GM12878 (cell line): Measurements from ENCODE around the gene ANKAR. TPM values are rescaled to one million over a fixed set of nuclear protein-coding genes. Genes with fewer than 3 reads are reported as not detected.

Experiments used
- CHD1 ChIP-seq: IDR thresholded peaks from 2 replicates; pipeline ENCODE4 v1.6.1; 2012; ENCODE audit warnings: low read depth, low read length, improper control_type of control experiment
- KAT2A ChIP-seq: conservative IDR thresholded peaks from 2 replicates; pipeline ENCODE4 v1.6.1; 2011; ENCODE audit warnings: low read depth, low read length; ENCODE audit not compliant: control insufficient read depth
- NFYB ChIP-seq: IDR thresholded peaks from 2 replicates; pipeline ENCODE4 v1.6.1; 2011; ENCODE audit warnings: low read depth, mild to moderate bottlenecking, low read length, improper control_type of control experiment, moderate library complexity; ENCODE audit not compliant: insufficient read depth
- PAX8 ChIP-seq: fragments of 450-650 bp; IDR thresholded peaks from 2 replicates; pipeline ENCODE4 v1.6.1; 2017; ENCODE audit warnings: mild to moderate bottlenecking, moderate library complexity
- RUNX3 ChIP-seq: IDR thresholded peaks from 2 replicates; pipeline ENCODE4 v1.6.1; 2012; ENCODE audit warnings: low read length, inconsistent platforms
- SPI1 ChIP-seq: IDR thresholded peaks from 2 replicates; pipeline ENCODE4 v1.6.1; 2011; ENCODE audit warnings: low read depth, mild to moderate bottlenecking, low read length, moderate library complexity, borderline replicate concordance; ENCODE audit not compliant: insufficient read depth
- SREBF1 ChIP-seq: IDR thresholded peaks from 2 replicates; pipeline ENCODE4 v1.6.1; 2012; ENCODE audit warnings: mild to moderate bottlenecking, low read length
- polyA plus RNA-seq, 11 experiments: library from polyadenylated mRNA; depleted of rRNA in 4 of 11; unstranded in 6 of 11; stranded (reverse) in 5 of 11; fragments of >200 nt; fragmentation: Nextera tagmentation in 4 of 11; fragmentation: Illumina TruSeq in 1 of 11; extraction: Ambion mirVana in 4 of 11; extraction: Trizol in 1 of 11; gene quantifications; 1 replicate in 1 of 11; 2 replicates in 10 of 11; pipeline versions ENCODE4 v1.2.1 to v1.2.3, GENCODE V29; 2011 to 2016; ENCODE audit warnings: inconsistent platforms in 2 of 11, missing spikeins in 2 of 11, low read depth in 1 of 11
- total RNA-seq, 4 experiments: library from RNA; depleted of rRNA in 3 of 4; stranded (reverse); fragments of >200 nt in 3 of 4; fragmentation: Illumina TruSeq in 1 of 4; extraction: Trizol in 1 of 4; gene quantifications; 2 replicates each; pipeline versions ENCODE4 v1.2.1 to v1.2.3, GENCODE V29; 2013 to 2021
- TF ChIP-seq, protein P1 (sequence below): fragments of 450-650 bp; IDR thresholded peaks from 2 replicates; pipeline ENCODE4 v1.6.1; 2017; ENCODE audit warnings: low read depth, mild to moderate bottlenecking, moderate library complexity
- TF ChIP-seq, protein P2 (sequence below): fragments of 450-650 bp; IDR thresholded peaks from 2 replicates; pipeline ENCODE4 v1.6.1; 2017; ENCODE audit warnings: mild to moderate bottlenecking, moderate library complexity
- TF ChIP-seq, protein P3 (sequence below): IDR thresholded peaks from 2 replicates; pipeline ENCODE4 v1.6.1; 2011; ENCODE audit warnings: low read depth, low read length, improper control_type of control experiment, borderline replicate concordance
- TF ChIP-seq, protein P4 (sequence below): fragments of 450-650 bp; IDR thresholded peaks from 2 replicates; pipeline ENCODE4 v1.6.1; 2017; ENCODE audit warnings: antibody characterized with exemption, mild to moderate bottlenecking, moderate library complexity
- TF ChIP-seq, protein P5 (sequence below): fragments of 450-650 bp; IDR thresholded peaks from 2 replicates; pipeline ENCODE4 v1.6.1; 2018; ENCODE audit warnings: borderline replicate concordance, mild to moderate bottlenecking; ENCODE audit not compliant: partially characterized antibody
- TF ChIP-seq, protein P6 (sequence below): fragments of 450-650 bp; IDR thresholded peaks from 2 replicates; pipeline ENCODE4 v1.6.1; 2017; ENCODE audit warnings: mild to moderate bottlenecking, low read depth, inconsistent platforms; ENCODE audit not compliant: poor library complexity, severe bottlenecking

The ANKAR gene
- total and polyA plus RNA-seq, 10 of the 15 experiments (the other 5 are each of a cell fraction or from before 2014, with no cell fraction given) = 1.3 to 4.2 (median 2.7) TPM

DNA sequence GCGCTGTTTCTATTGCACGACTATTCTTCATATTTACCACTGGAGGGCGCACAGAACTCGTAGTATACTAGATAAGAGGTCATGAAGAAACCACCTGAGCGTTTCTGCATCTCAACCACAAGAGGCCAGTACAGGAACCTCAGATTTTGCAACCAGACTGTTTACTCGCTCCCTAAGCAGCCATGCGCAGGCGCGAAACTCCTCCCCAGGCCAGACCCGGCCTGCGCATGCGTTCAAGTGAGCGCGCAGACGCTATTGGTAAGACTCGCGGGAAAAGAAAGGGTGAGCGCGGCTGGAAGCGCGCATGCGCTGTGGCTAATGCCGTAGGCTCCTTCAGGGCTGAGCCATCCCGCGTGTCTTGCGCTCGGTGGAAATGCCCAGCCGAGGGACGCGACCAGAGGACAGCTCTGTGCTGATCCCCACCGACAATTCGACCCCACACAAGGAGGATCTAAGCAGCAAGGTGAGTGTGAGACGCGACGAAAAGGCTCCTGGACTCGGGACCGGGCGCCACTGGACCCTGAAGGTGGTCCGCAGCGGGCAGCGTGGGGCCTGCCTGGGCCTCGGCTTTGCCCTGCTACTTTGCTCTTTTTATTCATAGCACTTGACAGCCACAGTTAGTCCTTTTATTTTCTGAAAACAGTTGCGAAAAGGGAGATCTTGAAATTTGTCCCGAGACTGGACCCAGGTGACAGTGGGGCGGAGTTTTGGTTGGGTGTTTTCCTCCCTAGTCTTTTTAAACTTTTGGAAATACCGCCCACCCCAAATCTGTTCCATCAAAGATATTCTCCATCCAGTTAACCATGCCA lies 13.1 kb upstream of the ANKAR start, which contains the start of gene ASNSD1 (continued):
- TF ChIP-seq, protein P1, sequence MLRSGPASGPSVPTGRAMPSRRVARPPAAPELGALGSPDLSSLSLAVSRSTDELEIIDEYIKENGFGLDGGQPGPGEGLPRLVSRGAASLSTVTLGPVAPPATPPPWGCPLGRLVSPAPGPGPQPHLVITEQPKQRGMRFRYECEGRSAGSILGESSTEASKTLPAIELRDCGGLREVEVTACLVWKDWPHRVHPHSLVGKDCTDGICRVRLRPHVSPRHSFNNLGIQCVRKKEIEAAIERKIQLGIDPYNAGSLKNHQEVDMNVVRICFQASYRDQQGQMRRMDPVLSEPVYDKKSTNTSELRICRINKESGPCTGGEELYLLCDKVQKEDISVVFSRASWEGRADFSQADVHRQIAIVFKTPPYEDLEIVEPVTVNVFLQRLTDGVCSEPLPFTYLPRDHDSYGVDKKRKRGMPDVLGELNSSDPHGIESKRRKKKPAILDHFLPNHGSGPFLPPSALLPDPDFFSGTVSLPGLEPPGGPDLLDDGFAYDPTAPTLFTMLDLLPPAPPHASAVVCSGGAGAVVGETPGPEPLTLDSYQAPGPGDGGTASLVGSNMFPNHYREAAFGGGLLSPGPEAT = no peak
- TF ChIP-seq SREBF1 (no peak), RUNX3 (peak; percentile 90), NFYB (no peak), PAX8 (no peak), CHD1 (0 out of 2 replicates have a peak, but pooled peaks have one; percentile 60), KAT2A (no peak), SPI1 (no peak)
- TF ChIP-seq, protein P2, sequence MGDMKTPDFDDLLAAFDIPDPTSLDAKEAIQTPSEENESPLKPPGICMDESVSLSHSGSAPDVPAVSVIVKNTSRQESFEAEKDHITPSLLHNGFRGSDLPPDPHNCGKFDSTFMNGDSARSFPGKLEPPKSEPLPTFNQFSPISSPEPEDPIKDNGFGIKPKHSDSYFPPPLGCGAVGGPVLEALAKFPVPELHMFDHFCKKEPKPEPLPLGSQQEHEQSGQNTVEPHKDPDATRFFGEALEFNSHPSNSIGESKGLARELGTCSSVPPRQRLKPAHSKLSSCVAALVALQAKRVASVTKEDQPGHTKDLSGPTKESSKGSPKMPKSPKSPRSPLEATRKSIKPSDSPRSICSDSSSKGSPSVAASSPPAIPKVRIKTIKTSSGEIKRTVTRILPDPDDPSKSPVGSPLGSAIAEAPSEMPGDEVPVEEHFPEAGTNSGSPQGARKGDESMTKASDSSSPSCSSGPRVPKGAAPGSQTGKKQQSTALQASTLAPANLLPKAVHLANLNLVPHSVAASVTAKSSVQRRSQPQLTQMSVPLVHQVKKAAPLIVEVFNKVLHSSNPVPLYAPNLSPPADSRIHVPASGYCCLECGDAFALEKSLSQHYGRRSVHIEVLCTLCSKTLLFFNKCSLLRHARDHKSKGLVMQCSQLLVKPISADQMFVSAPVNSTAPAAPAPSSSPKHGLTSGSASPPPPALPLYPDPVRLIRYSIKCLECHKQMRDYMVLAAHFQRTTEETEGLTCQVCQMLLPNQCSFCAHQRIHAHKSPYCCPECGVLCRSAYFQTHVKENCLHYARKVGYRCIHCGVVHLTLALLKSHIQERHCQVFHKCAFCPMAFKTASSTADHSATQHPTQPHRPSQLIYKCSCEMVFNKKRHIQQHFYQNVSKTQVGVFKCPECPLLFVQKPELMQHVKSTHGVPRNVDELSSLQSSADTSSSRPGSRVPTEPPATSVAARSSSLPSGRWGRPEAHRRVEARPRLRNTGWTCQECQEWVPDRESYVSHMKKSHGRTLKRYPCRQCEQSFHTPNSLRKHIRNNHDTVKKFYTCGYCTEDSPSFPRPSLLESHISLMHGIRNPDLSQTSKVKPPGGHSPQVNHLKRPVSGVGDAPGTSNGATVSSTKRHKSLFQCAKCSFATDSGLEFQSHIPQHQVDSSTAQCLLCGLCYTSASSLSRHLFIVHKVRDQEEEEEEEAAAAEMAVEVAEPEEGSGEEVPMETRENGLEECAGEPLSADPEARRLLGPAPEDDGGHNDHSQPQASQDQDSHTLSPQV = peak; percentile 67
- TF ChIP-seq, protein P3, sequence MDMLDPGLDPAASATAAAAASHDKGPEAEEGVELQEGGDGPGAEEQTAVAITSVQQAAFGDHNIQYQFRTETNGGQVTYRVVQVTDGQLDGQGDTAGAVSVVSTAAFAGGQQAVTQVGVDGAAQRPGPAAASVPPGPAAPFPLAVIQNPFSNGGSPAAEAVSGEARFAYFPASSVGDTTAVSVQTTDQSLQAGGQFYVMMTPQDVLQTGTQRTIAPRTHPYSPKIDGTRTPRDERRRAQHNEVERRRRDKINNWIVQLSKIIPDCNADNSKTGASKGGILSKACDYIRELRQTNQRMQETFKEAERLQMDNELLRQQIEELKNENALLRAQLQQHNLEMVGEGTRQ = no peak
- TF ChIP-seq, protein P4, sequence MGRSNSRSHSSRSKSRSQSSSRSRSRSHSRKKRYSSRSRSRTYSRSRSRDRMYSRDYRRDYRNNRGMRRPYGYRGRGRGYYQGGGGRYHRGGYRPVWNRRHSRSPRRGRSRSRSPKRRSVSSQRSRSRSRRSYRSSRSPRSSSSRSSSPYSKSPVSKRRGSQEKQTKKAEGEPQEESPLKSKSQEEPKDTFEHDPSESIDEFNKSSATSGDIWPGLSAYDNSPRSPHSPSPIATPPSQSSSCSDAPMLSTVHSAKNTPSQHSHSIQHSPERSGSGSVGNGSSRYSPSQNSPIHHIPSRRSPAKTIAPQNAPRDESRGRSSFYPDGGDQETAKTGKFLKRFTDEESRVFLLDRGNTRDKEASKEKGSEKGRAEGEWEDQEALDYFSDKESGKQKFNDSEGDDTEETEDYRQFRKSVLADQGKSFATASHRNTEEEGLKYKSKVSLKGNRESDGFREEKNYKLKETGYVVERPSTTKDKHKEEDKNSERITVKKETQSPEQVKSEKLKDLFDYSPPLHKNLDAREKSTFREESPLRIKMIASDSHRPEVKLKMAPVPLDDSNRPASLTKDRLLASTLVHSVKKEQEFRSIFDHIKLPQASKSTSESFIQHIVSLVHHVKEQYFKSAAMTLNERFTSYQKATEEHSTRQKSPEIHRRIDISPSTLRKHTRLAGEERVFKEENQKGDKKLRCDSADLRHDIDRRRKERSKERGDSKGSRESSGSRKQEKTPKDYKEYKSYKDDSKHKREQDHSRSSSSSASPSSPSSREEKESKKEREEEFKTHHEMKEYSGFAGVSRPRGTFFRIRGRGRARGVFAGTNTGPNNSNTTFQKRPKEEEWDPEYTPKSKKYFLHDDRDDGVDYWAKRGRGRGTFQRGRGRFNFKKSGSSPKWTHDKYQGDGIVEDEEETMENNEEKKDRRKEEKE = no peak
- TF ChIP-seq, protein P5, sequence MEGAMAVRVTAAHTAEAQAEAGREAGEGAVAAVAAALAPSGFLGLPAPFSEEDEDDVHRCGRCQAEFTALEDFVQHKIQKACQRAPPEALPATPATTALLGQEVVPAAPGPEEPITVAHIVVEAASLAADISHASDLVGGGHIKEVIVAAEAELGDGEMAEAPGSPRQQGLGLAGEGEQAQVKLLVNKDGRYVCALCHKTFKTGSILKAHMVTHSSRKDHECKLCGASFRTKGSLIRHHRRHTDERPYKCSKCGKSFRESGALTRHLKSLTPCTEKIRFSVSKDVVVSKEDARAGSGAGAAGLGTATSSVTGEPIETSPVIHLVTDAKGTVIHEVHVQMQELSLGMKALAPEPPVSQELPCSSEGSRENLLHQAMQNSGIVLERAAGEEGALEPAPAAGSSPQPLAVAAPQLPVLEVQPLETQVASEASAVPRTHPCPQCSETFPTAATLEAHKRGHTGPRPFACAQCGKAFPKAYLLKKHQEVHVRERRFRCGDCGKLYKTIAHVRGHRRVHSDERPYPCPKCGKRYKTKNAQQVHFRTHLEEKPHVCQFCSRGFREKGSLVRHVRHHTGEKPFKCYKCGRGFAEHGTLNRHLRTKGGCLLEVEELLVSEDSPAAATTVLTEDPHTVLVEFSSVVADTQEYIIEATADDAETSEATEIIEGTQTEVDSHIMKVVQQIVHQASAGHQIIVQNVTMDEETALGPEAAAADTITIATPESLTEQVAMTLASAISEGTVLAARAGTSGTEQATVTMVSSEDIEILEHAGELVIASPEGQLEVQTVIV = no peak
- TF ChIP-seq, protein P6, sequence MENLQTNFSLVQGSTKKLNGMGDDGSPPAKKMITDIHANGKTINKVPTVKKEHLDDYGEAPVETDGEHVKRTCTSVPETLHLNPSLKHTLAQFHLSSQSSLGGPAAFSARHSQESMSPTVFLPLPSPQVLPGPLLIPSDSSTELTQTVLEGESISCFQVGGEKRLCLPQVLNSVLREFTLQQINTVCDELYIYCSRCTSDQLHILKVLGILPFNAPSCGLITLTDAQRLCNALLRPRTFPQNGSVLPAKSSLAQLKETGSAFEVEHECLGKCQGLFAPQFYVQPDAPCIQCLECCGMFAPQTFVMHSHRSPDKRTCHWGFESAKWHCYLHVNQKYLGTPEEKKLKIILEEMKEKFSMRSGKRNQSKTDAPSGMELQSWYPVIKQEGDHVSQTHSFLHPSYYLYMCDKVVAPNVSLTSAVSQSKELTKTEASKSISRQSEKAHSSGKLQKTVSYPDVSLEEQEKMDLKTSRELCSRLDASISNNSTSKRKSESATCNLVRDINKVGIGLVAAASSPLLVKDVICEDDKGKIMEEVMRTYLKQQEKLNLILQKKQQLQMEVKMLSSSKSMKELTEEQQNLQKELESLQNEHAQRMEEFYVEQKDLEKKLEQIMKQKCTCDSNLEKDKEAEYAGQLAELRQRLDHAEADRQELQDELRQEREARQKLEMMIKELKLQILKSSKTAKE = no peak
